Stimulated activated CD8-positive, alpha-beta memory T cell treated with anti-CD3 and anti-CD28 coated beads, Interleukin-12 subunit alpha, Interleukin-12 subunit beta, amount 100 ng/mL, for 4 hours (primary cell): Measurements from ENCODE around the gene FSCN2.
A peak's percentile ranks its signal among the peaks of the same experiment; 100 is the strongest.

ENCODE experiments used
- DNase-seq: peaks from one replicate; pipeline ENCODE4 v3.0.0-alpha.2; 2020; ENCODE audit warnings: low read depth

The FSCN2 gene

GRCh38 chr17:81491181-81491581, 37.0 kb upstream of the FSCN2 start:
- DNase-seq: no peak

GRCh38 chr17:81491761-81492160, 36.4 kb upstream of the FSCN2 start:
- no peak for DNase-seq

GRCh38 chr17:81492202-81492601, 36.0 kb upstream of the FSCN2 start:
- DNase-seq: no peak

- DNase-seq: no peak
These were observed 35.5 kb upstream of the FSCN2 start for GRCh38 chr17:81492706-81493105.

- no peak for DNase-seq
These were observed 34.8 kb upstream of the FSCN2 start for GRCh38 chr17:81493198-81494038.

- DNase-seq: no peak
These were observed 33.4 kb upstream of the FSCN2 start for GRCh38 chr17:81494626-81495377.

GRCh38 chr17:81498953-81499600, 29.1 kb upstream of the FSCN2 start:
- no peak for DNase-seq

- no peak for DNase-seq
These were observed 28.6 kb upstream of the FSCN2 start for GRCh38 chr17:81499601-81499970.

- no peak for DNase-seq
These were observed 28.1 kb upstream of the FSCN2 start for GRCh38 chr17:81500047-81500446.

- DNase-seq: no peak
These were observed 25.6 kb upstream of the FSCN2 start for GRCh38 chr17:81502471-81503017.

- no peak for DNase-seq
These were observed 24.6 kb upstream of the FSCN2 start for GRCh38 chr17:81503619-81504018.

GRCh38 chr17:81508639-81509206, 19.5 kb upstream of the FSCN2 start:
- no peak for DNase-seq

- DNase-seq: no peak
These were observed 18.8 kb upstream of the FSCN2 start for GRCh38 chr17:81509207-81509971.

GRCh38 chr17:81509972-81510784, 18.0 kb upstream of the FSCN2 start:
- DNase-seq: no peak

- DNase-seq: no peak
These were observed 17.2 kb upstream of the FSCN2 start for GRCh38 chr17:81510785-81511553.

- no peak for DNase-seq
These were observed 16.7 kb upstream of the FSCN2 start for GRCh38 chr17:81511554-81511803.

- DNase-seq: no peak
These were observed 16.2 kb upstream of the FSCN2 start for GRCh38 chr17:81511804-81512561.

- peak; percentile 87 for DNase-seq
These were observed 15.4 kb upstream of the FSCN2 start, which contains the start of gene ACTG1 for GRCh38 chr17:81512562-81513371. TSS of gene ACTG1 (minus strand) at chr17:81512799. CDS start at chr17:81512354, 445 bp downstream.
